ENCODE data around the gene MRPL43.

DNA sequence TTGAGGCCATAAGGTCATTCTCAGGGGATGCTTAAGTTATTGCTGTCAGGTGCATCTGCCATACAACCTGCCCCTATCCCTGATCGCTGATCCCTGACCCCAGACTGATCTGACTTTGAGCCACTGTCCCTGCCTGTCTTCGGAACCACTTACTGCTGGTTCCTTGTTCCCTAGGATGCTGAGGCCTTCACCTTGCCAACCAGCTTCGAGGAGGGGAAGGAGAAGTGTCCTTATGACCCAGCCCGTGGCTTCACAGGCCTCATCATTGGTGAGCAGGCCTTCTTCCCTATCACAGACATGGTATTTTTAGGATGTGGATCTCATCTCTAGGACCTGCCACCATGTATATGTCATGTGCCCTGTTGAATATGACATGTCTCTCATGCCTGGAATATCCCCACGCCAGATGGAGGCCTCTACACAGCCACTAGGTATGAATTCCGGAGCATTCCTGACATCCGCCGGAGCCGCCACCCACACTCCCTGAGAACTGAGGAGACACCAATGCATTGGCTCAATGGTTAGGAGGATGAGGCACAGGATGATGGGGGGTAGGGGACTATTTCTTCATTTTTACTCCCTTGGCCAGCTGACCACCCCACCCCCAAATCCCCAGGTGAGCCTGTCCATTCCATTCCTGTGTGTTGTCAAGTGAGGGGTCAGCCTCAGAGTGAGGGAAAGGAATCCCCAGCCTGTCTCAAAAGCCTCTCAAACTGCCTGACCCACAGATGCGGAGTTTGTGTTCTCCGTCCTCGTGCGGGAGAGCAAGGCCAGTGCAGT lies 9.0 kb downstream of the MRPL43 start:
- no peak for TF ChIP-seq EZH2 (IDR thresholded peaks at IDR 0.05; ENCODE audit: borderline replicate concordance, insufficient read depth, low read depth, low read length, poor library complexity, severe bottlenecking)
- TF ChIP-seq, protein P1, sequence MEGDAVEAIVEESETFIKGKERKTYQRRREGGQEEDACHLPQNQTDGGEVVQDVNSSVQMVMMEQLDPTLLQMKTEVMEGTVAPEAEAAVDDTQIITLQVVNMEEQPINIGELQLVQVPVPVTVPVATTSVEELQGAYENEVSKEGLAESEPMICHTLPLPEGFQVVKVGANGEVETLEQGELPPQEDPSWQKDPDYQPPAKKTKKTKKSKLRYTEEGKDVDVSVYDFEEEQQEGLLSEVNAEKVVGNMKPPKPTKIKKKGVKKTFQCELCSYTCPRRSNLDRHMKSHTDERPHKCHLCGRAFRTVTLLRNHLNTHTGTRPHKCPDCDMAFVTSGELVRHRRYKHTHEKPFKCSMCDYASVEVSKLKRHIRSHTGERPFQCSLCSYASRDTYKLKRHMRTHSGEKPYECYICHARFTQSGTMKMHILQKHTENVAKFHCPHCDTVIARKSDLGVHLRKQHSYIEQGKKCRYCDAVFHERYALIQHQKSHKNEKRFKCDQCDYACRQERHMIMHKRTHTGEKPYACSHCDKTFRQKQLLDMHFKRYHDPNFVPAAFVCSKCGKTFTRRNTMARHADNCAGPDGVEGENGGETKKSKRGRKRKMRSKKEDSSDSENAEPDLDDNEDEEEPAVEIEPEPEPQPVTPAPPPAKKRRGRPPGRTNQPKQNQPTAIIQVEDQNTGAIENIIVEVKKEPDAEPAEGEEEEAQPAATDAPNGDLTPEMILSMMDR (IDR thresholded peaks at IDR 0.05), result no peak

All from B cell (primary cell).